ENCODE results near the gene AFF4.

AFF4 gene

DNA sequence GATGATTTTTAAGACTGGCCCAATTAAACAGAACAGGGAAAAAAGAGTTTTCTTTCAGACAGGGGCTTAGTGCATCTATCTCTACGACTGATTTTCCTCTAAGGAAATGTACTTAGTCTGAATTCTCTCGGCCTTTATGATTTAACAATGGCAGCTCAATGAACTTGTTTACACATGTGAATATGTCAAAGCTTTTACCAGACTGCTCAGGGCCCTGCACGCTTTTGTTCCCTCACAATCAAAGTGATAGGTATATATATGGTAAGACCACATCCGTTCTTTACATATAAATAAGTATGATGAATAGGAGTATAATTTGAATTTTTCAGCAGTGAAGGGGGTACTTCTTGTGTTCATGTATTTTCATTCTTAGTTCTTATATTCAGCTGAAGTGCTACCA is 62.4 kb downstream of the AFF4 start:
- no peaks in the 10 kb centered on the region for H3K27me3 ChIP-seq
- H3K4me3 ChIP-seq (ENCODE audit: low read depth in 1 of 2, low read length in 1 of 2): no peak overlapping the region
- TF ChIP-seq, protein P1, sequence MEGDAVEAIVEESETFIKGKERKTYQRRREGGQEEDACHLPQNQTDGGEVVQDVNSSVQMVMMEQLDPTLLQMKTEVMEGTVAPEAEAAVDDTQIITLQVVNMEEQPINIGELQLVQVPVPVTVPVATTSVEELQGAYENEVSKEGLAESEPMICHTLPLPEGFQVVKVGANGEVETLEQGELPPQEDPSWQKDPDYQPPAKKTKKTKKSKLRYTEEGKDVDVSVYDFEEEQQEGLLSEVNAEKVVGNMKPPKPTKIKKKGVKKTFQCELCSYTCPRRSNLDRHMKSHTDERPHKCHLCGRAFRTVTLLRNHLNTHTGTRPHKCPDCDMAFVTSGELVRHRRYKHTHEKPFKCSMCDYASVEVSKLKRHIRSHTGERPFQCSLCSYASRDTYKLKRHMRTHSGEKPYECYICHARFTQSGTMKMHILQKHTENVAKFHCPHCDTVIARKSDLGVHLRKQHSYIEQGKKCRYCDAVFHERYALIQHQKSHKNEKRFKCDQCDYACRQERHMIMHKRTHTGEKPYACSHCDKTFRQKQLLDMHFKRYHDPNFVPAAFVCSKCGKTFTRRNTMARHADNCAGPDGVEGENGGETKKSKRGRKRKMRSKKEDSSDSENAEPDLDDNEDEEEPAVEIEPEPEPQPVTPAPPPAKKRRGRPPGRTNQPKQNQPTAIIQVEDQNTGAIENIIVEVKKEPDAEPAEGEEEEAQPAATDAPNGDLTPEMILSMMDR (IDR thresholded peaks at IDR 0.05): no peak
- peaks cover 48% of the 10 kb centered on the region for H3K36me3 ChIP-seq
- H3K9me3 ChIP-seq: no peaks in the 10 kb centered on the region
- peaks cover 6 to 9% of the 10 kb centered on the region in 2 experiments for H3K4me1 ChIP-seq (ENCODE audit: control insufficient read depth in 1 of 2, insufficient read depth in 1 of 2, low read depth in 1 of 2, low read length in 1 of 2)
- no peak overlapping the region for H3K27ac ChIP-seq

DNA sequence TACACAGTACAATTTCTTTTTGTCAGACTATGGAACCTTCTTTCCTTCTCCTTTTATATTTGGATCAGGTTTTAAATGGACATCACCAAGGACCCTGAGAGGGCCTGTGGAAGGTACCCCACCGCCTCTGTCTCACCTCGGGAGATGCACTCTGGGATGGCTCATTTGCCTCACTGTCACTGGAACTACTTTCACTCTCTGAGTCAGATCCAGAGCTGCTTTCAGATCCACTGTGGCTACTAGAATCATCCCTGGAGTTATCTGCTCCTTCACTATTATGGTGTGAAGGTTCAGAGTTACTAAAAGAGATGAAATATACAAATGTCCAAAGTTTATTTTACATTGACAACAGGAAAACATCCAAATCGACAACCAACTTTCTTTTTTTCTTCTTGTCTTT is 65.3 kb downstream of the AFF4 start:
- Histone ChIP-seq H3K27ac (no peak overlapping the region), H3K36me3 (peaks cover 71% of the 10 kb centered on the region), H3K4me3 (ENCODE audit: low read depth in 1 of 2, low read length in 1 of 2) (no peak overlapping the region), H3K27me3 (no peaks in the 10 kb centered on the region), H3K4me1 (ENCODE audit: control insufficient read depth in 1 of 2, insufficient read depth in 1 of 2, low read depth in 1 of 2, low read length in 1 of 2) (no peaks in the 10 kb centered on the region), H3K9me3 (no peaks in the 10 kb centered on the region)
- TF ChIP-seq, protein P1 (IDR thresholded peaks at IDR 0.05): no peak

DNA sequence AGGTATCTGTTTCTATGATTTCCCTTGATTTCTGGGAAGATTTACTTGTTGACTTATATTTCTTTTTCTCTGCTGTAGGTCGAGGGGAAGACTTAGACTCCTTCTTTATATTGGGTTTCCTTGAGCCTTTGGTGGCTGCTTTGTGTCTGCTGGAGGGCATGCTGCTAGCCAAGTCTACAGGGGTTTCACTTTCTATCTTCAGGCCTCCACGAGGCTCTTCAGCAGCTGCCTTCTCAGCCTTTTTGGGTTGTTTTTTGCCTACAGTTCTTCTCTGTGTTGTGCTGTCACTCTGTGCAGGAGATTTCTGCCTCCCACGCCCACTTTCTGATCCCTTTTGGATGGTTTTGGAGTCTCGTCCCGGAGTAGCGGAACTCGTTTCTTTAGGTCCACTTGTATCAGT is 66.7 kb downstream of the AFF4 start:
- Histone ChIP-seq H3K36me3 (peaks cover 75% of the 10 kb centered on the region), H3K27ac (no peak overlapping the region), H3K4me1 (ENCODE audit: control insufficient read depth in 1 of 2, insufficient read depth in 1 of 2, low read depth in 1 of 2, low read length in 1 of 2) (no peaks in the 10 kb centered on the region), H3K9me3 (no peaks in the 10 kb centered on the region), H3K27me3 (no peaks in the 10 kb centered on the region), H3K4me3 (ENCODE audit: low read depth in 1 of 2, low read length in 1 of 2) (no peak overlapping the region)
- TF ChIP-seq, protein P1 (IDR thresholded peaks at IDR 0.05): no peak

DNA sequence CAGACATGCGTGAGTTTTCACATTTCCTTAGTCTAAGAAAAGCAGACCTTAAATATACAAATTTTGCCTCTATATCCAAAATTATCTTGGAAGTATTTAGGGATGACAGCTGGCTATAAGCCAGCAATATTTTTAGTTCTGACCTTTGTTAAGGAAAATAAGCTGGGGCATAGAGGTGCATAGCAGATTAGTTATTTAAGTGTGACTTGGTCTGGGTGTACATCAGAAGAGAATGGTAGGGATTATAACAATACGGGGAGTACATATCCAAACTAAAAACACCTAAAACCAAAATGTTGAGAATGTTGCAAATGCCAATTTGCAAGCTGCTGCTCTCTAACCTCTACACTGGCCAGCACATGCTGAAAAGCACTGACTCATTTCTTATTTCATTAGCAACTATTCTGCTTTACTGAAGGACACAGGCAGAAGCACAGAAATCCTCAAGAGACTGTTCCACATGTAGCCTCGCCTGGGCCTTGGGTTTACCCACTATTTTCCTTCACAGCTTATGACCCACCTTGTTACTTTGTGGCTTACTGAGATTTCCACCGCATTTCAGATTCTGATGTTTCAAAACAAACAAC is 67.6 kb downstream of the AFF4 start:
- Histone ChIP-seq H3K4me3 (ENCODE audit: low read depth in 1 of 2, low read length in 1 of 2) (no peak overlapping the region), H3K9me3 (no peaks in the 10 kb centered on the region), H3K4me1 (ENCODE audit: control insufficient read depth in 1 of 2, insufficient read depth in 1 of 2, low read depth in 1 of 2, low read length in 1 of 2) (no peaks in the 10 kb centered on the region), H3K27ac (no peak overlapping the region), H3K27me3 (no peaks in the 10 kb centered on the region), H3K36me3 (peaks cover 82% of the 10 kb centered on the region)
- TF ChIP-seq, protein P1 (IDR thresholded peaks at IDR 0.05): no peak

DNA sequence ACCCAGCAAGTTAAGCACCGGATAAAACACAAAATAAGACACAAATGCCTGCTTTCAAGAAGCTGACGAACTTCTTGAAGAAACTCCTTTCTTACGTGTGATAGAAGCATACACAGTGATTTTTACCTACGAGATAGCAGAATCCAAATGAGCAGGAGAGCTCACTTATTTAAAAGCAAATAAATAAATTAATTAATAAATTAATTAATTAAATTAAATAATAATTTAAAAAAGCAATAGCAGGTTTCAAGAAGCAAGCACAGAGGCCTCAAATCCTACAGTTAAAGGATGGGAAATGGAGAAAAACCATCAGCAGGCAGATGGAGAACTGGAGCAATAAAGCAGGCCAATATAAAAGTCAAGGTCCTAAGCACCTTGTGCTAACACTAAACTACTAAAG is 72.6 kb downstream of the AFF4 start:
- Histone ChIP-seq H3K36me3 (peaks cover 88% of the 10 kb centered on the region), H3K9me3 (no peaks in the 10 kb centered on the region), H3K4me3 (ENCODE audit: low read depth in 1 of 2, low read length in 1 of 2) (no peak overlapping the region), H3K27me3 (no peaks in the 10 kb centered on the region), H3K4me1 (ENCODE audit: control insufficient read depth in 1 of 2, insufficient read depth in 1 of 2, low read depth in 1 of 2, low read length in 1 of 2) (no peaks in the 10 kb centered on the region), H3K27ac (no peak overlapping the region)
- TF ChIP-seq, protein P1 (IDR thresholded peaks at IDR 0.05): no peak

DNA sequence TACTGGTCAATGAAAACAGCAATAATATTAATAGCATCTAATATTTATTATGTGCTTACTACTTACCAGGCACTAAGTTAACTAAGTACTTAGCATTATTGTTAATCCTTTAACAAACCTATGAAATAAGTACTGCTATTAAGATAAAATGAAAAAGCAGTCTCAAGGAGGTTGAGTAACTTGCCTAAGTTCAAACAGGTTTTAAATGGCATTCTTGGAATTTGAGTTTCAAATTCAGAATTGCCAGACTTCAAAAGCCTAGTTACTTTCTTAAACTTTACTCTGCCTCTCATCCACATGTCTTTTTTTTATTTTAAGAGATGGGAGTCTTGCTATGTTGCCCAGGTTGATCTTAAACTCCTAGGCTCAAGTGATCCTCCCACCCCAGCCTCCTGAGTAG is 73.9 kb downstream of the AFF4 start:
- Histone ChIP-seq H3K36me3 (peaks cover 88% of the 10 kb centered on the region), H3K9me3 (no peaks in the 10 kb centered on the region)

More for the DNA sequence above, 73.9 kb downstream of the AFF4 start:
- TF ChIP-seq, protein P1 (IDR thresholded peaks at IDR 0.05): no peak
- Histone ChIP-seq H3K27me3 (no peaks in the 10 kb centered on the region), H3K27ac (no peak overlapping the region), H3K4me1 (ENCODE audit: control insufficient read depth in 1 of 2, insufficient read depth in 1 of 2, low read depth in 1 of 2, low read length in 1 of 2) (no peaks in the 10 kb centered on the region), H3K4me3 (ENCODE audit: low read depth in 1 of 2, low read length in 1 of 2) (no peak overlapping the region)

Data from neutrophil (primary cell).